Fibroblast of upper back skin (primary cell): Measurements from ENCODE around the gene KRTAP6-3.

Experiments used
- DNase-seq: peaks from one replicate; pipeline ENCODE4 v3.0.0-alpha.2; 2013

The KRTAP6-3 gene

GRCh38 chr21:30628109-30628508 lies 35.9 kb downstream of the KRTAP6-3 start:
- no peak for DNase-seq

DNA sequence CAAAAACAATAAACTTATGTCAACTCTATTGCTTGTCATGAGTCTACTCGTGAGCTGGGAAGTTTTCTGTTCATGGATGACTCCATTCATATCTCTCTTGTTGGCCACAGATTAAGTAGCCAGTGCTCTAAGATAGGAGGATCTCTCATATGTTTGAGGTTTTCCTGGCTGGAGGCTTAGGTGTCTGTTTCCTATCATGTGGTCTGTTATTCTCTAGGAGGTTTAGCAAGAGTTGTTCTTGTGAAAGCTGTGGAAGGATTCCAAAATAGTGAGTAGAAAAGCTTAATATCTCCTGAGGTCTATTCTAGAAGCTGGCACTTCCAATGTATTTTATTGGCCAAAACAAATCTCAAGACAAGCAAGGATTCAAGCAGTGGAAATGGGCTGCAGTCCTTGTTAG lies 37.0 kb downstream of the KRTAP6-3 start:
- peak; percentile 22 for DNase-seq

DNA sequence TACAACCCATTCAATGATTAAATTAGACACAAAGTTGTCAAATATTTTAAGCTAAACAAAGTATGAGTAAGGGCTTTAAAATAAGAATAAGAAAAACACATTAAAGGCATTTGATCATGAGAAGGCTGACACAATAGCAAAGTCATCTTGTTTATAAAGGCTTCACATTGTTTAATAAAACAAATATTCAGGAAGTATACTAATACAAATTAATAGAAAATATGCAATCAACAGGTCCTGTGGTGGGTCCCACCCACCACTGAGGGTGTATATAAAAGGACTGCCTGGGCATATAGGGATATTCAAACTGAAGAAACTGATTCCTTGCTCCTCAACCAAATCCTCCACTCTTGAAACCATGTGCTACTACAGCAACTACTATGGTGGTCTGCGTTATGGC lies 42.7 kb downstream of the KRTAP6-3 start, which contains the start of gene KRTAP20-2:
TSS of gene KRTAP20-2 (plus strand) at position 301 of the 400 bp plus-strand sequence. CDS start at position 359, 58 bp downstream.
- DNase-seq, result no peak

DNA sequence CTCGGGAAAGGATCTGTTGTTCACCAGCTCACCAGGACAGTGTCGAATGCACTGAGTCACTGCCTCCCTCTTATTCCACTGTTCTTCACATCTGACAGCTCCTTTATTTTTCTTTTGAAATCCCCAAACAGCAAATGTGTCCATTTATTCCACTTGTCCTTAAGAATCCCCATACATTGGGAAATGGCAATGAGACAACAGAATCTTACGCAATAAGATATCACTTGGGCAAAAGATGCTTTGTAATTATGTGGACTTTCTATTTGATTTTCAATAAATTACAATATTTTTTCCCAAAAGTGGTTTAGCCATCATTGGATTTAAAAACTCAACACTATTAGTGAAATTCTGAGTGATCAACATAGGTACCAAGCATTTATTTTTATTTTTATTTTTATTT lies 46.4 kb downstream of the KRTAP6-3 start:
- DNase-seq, result no peak

DNA sequence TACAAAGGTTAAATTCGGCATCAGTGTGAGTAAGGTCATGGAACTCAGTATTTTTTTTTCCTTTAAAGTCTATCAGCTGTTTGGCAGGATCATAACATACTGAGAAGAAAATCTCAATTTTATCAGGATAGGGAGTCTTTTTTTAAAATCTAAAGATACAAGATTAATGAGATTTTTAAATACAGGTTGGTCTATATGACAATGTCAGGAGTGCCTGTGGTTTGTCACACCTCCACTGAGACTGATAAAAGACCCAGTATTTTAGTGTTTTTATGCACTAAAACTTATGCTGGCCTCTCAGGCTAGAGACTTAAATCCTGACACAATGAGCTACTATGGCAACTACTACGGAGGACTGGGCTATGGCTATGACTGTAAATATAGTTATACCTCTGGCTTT lies 50.3 kb downstream of the KRTAP6-3 start, which contains the start of gene KRTAP20-3:
TSS of gene KRTAP20-3 (plus strand) at position 301 of the 400 bp plus-strand sequence.
- DNase-seq, result no peak
